SK-N-SH (cell line): ENCODE measurements around the gene NEURL1. TPM values are rescaled to one million over a fixed set of nuclear protein-coding genes. Genes with fewer than 3 reads are reported as not detected.

Experiments used
- CTCF ChIA-PET: fragments of 300-600, 350-600 bp; formaldehyde crosslinking; extraction: SDS; loops from one replicate; lab custom pipeline; 2021; lab: Yijun Ruan, JAX
- POLR2A ChIA-PET: fragments of 350-600 bp; sonication (Branson Sonifier 250); formaldehyde crosslinking; extraction: SDS; loops from one replicate; lab custom pipeline; 2020; ENCODE audit warnings: antibody characterized with exemption, inconsistent platforms; lab: Yijun Ruan, JAX
- DNase-seq: peaks from one replicate; pipeline ENCODE4 v3.0.0; 2012
- H2AFZ ChIP-seq: fragments of 200-600 bp; sonication (generic); 2 replicates; pipeline ENCODE4 v1.8.1; 2016; ENCODE audit warnings: antibody characterized with exemption, mild to moderate bottlenecking, low read depth
- H3F3A ChIP-seq: fragments of 200-600 bp; sonication (generic); replicated peaks from 2 replicates; pipeline ENCODE3; 2016; ENCODE audit warnings: antibody characterized with exemption, mild to moderate bottlenecking; ENCODE audit not compliant: insufficient read depth
- H3K27ac ChIP-seq, 2 experiments: fragments of 200-500 bp in 1 of 2; fragments of 200-600 bp in 1 of 2; sonication (Bioruptor generic) in 1 of 2; sonication (generic), shearing (Covaris generic) in 1 of 2; 2 replicates each; pipeline versions ENCODE4 v1.5.1 to v1.6.1; 2014 to 2016; ENCODE audit warnings: low read depth in 2 of 2, inconsistent platforms in 1 of 2, low read length in 1 of 2, mild to moderate bottlenecking in 1 of 2, mixed read lengths in 1 of 2
- H3K27me3 ChIP-seq: fragments of 200-600 bp; sonication (generic), shearing (Covaris generic); 2 replicates; pipeline ENCODE4 v1.6.1; 2016; ENCODE audit warnings: mixed run types; ENCODE audit not compliant: insufficient read depth
- H3K36me3 ChIP-seq, 2 experiments: fragments of 200-500 bp in 1 of 2; fragments of 200-600 bp in 1 of 2; sonication (Bioruptor generic) in 1 of 2; sonication (generic) in 1 of 2; replicated peaks in 1 of 2; 2 replicates each; pipeline versions ENCODE3 to v1.5.1; 2014 to 2016; ENCODE audit warnings: low read length in 1 of 2, mild to moderate bottlenecking in 1 of 2; ENCODE audit not compliant: insufficient read depth in 2 of 2, control insufficient read depth in 1 of 2
- H3K4me1 ChIP-seq, 2 experiments: fragments of 200-500 bp in 1 of 2; fragments of 200-600 bp in 1 of 2; sonication (Bioruptor generic) in 1 of 2; sonication (generic), shearing (Covaris generic) in 1 of 2; 2 replicates each; pipeline versions ENCODE4 v1.5.1 to v1.6.1; 2014 to 2016; ENCODE audit warnings: low read depth in 1 of 2, low read length in 1 of 2, mixed run types in 1 of 2; ENCODE audit not compliant: insufficient read depth in 2 of 2, control insufficient read depth in 1 of 2
- H3K4me2 ChIP-seq: fragments of 200-600 bp; sonication (generic), shearing (Covaris generic); 2 replicates; pipeline ENCODE4 v1.6.1; 2017; ENCODE audit warnings: mixed run types
- H3K4me3 ChIP-seq, 2 experiments: fragments of 200-500 bp in 1 of 2; fragments of 200-600 bp in 1 of 2; sonication (Bioruptor generic) in 1 of 2; sonication (generic), shearing (Covaris generic) in 1 of 2; 2 replicates each; pipeline versions ENCODE4 v1.5.1 to v1.8.1; 2014 to 2016; ENCODE audit warnings: low read depth in 2 of 2, inconsistent platforms in 1 of 2, low read length in 1 of 2, mild to moderate bottlenecking in 1 of 2, mixed read lengths in 1 of 2, moderate library complexity in 1 of 2
- H3K79me2 ChIP-seq: fragments of 200-600 bp; sonication (generic); 2 replicates; pipeline ENCODE4 v1.8.1; 2017; ENCODE audit warnings: mild to moderate bottlenecking; ENCODE audit not compliant: insufficient read depth
- H3K9ac ChIP-seq: fragments of 200-600 bp; sonication (generic); 2 replicates; pipeline ENCODE4 v1.6.1; 2017; ENCODE audit warnings: mixed run types
- H3K9me2 ChIP-seq: fragments of 200-600 bp; sonication (generic); 2 replicates; pipeline ENCODE4 v1.6.1; 2017; ENCODE audit warnings: mixed run types
- H3K9me3 ChIP-seq: fragments of 200-600 bp; sonication (generic); 2 replicates; pipeline ENCODE4 v1.6.1; 2017; ENCODE audit warnings: mixed run types, mild to moderate bottlenecking, moderate library complexity
- H4K20me1 ChIP-seq: fragments of 200-600 bp; sonication (generic); 2 replicates; pipeline ENCODE4 v1.6.1; 2017; ENCODE audit warnings: mild to moderate bottlenecking, mixed run types; ENCODE audit not compliant: insufficient read depth
- ELF1 ChIP-seq: IDR thresholded peaks from 2 replicates; pipeline ENCODE4 v1.4.0; 2012
- EP300 ChIP-seq, 2 experiments: IDR thresholded peaks; 2 replicates each; pipeline versions ENCODE4 v1.4.0 to v1.6.1; 2012; ENCODE audit warnings: borderline replicate concordance in 1 of 2, low read depth in 1 of 2, low read length in 1 of 2
- GATA2 ChIP-seq: sonication (generic); formaldehyde crosslinking; IDR thresholded peaks from 2 replicates; pipeline ENCODE4 v1.5.0; 2020; ENCODE audit warnings: mild to moderate bottlenecking, missing genetic modification reagents
- MXI1 ChIP-seq: IDR thresholded peaks from 2 replicates; pipeline ENCODE4 v1.6.1; 2012; ENCODE audit warnings: mild to moderate bottlenecking, low read depth, low read length, improper control_type of control experiment
- NFIC ChIP-seq: IDR thresholded peaks from 2 replicates; pipeline ENCODE4 v1.4.0; 2012; ENCODE audit warnings: borderline replicate concordance
- RCOR1 ChIP-seq: fragments of 150-350 bp; IDR thresholded peaks from 2 replicates; pipeline ENCODE4 v1.6.1; 2017; ENCODE audit warnings: antibody characterized with exemption, low read length
- SMC3 ChIP-seq: IDR thresholded peaks from 2 replicates; pipeline ENCODE4 v1.6.1; 2012; ENCODE audit warnings: low read depth, low read length, improper control_type of control experiment
- TAF1 ChIP-seq: IDR thresholded peaks from 2 replicates; pipeline ENCODE4 v1.6.1; 2012; ENCODE audit warnings: low read depth, mild to moderate bottlenecking, low read length, moderate library complexity, borderline replicate concordance
- TCF12 ChIP-seq: IDR thresholded peaks from 2 replicates; pipeline ENCODE4 v1.4.0; 2012
- WGBS: methylation state at CpG from one replicate; pipeline ENCODE4 v1.1.6; 2017; ENCODE audit warnings: low lambda C conversion rate; 5-methylcytosine and 5-hydroxymethylcytosine counted together
- polyA plus RNA-seq, 3 experiments: library from polyadenylated mRNA; depleted of rRNA; stranded (reverse); fragments of >200 nt; gene quantifications; 2 replicates each; pipeline ENCODE4 v1.2.3, GENCODE V29; 2012
- TF ChIP-seq, protein P1 (sequence below): IDR thresholded peaks from 2 replicates; pipeline ENCODE4 v1.6.1; 2012; ENCODE audit warnings: mild to moderate bottlenecking, low read depth, low read length, moderate library complexity
- TF ChIP-seq, protein P2 (sequence below): fragments of 150-350 bp; IDR thresholded peaks from 2 replicates; pipeline ENCODE4 v1.6.1; 2017; ENCODE audit warnings: antibody characterized with exemption, low read length, low read depth, borderline replicate concordance

Gene NEURL1
- polyA plus RNA-seq, 1 of the 3 experiments (the other 2 are of a cell fraction) = 0.05 TPM

DNA sequence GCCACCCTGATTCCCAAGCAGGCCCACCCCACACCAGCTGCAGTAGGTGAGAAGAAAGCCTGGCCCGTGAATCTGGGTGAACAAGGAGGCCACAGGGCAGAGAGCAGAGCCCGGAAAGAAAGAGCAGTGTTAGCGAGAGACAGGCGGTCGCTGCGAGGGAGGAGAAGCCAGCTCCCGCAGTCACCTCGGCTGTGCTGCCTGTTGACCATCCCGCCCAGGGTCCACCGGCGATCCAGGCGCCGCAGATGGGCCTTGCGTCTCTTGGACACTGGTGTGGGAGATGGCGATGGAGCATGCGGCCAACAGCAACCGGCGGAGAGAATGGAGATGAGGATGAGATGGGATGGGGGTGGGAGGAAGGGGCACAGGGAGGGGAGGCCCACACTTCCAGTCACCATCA, 128.8 kb downstream of the NEURL1 start (continued):
- TF ChIP-seq, protein P1, sequence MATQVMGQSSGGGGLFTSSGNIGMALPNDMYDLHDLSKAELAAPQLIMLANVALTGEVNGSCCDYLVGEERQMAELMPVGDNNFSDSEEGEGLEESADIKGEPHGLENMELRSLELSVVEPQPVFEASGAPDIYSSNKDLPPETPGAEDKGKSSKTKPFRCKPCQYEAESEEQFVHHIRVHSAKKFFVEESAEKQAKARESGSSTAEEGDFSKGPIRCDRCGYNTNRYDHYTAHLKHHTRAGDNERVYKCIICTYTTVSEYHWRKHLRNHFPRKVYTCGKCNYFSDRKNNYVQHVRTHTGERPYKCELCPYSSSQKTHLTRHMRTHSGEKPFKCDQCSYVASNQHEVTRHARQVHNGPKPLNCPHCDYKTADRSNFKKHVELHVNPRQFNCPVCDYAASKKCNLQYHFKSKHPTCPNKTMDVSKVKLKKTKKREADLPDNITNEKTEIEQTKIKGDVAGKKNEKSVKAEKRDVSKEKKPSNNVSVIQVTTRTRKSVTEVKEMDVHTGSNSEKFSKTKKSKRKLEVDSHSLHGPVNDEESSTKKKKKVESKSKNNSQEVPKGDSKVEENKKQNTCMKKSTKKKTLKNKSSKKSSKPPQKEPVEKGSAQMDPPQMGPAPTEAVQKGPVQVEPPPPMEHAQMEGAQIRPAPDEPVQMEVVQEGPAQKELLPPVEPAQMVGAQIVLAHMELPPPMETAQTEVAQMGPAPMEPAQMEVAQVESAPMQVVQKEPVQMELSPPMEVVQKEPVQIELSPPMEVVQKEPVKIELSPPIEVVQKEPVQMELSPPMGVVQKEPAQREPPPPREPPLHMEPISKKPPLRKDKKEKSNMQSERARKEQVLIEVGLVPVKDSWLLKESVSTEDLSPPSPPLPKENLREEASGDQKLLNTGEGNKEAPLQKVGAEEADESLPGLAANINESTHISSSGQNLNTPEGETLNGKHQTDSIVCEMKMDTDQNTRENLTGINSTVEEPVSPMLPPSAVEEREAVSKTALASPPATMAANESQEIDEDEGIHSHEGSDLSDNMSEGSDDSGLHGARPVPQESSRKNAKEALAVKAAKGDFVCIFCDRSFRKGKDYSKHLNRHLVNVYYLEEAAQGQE = no peak
- TF ChIP-seq TAF1 = no peak
- no peak for TF ChIP-seq NFIC
- no peak for TF ChIP-seq MXI1
- no peak for TF ChIP-seq SMC3
- TF ChIP-seq ELF1 = no peak

DNA sequence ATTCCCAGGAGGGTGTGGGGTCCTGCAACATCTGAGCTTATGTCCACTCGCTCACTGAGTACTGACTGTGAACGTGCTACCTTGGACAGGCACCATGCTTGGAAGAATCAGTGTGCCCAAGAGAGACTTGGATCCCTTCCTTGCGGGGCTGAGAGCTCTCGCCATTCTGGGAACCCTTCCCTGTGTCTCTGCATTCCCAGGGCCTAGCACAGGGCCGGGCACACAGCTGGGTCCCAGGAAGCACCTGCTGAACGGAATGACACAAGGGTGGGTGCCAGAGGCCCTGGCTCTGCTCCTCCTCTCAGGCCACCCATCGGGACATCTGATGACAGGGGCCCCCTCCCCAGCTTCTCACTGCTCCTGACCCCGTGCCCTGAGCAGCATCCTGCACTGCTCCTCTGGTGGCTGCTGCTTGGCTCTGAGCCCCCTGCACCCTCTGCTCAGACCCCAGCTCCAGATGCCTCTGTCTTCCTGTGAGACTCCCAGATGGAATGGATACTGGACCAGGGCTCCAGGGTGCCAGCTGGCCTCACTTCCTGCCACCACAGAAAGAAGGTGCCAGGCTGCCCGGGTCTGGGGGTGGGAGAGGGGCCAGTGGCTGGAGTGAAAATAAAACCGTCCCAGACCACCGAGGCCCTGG, 129.6 kb downstream of the NEURL1 start:
- TF ChIP-seq MXI1 (no peak), RCOR1 (peak; percentile 55; the same call in 1 of the 2 replicates), TCF12 (no peak), GATA2 (CRISPR knock-in tag) (peak; percentile 65), EP300 (IDR thresholded peaks at IDR 0.05; ENCODE audit: borderline replicate concordance in 1 of 2, low read depth in 1 of 2, low read length in 1 of 2) (peak in 1 of 2 experiments; percentile 85; a peak in 2 of 4 replicates)
- TF ChIP-seq, protein P2, sequence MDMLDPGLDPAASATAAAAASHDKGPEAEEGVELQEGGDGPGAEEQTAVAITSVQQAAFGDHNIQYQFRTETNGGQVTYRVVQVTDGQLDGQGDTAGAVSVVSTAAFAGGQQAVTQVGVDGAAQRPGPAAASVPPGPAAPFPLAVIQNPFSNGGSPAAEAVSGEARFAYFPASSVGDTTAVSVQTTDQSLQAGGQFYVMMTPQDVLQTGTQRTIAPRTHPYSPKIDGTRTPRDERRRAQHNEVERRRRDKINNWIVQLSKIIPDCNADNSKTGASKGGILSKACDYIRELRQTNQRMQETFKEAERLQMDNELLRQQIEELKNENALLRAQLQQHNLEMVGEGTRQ = no peak
- TF ChIP-seq, all 33 proteins: peak for 3
- Histone ChIP-seq H3K27me3 (no peaks in the 10 kb centered on the region), H3K9me3 (no peaks in the 10 kb centered on the region), H3F3A (no peaks in the 10 kb centered on the region), H3K79me2 (no peaks in the 10 kb centered on the region), H2AFZ (no peak overlapping the region), H3K4me2 (no peak overlapping the region), H3K36me3 (peaks cover 0 to 2% of the 10 kb centered on the region in 2 experiments), H4K20me1 (no peaks in the 10 kb centered on the region), H3K4me3 (no peak overlapping the region), H3K4me1 (peaks cover 6 to 89% of the 10 kb centered on the region in 2 experiments; a peak in 3 of 4 replicates), H3K27ac (peak overlapping the region in 1 of 2 experiments; percentile 99; a peak in 2 of 4 replicates), H3K9me2 (no peaks in the 10 kb centered on the region), H3K9ac (no peak overlapping the region)
- DNase-seq = peak; percentile 90
- POLR2A ChIA-PET = interaction anchor here (0.8 to 1.5 kb wide), 2 partner anchors 55 to 63 kb away, joined by 3 to 4 read pairs; no protein-coding TSS in a partner anchor
- 69% methylated on average over 3 of the region's 11 CpGs for WGBS
- CTCF ChIA-PET = interaction anchor here (0.9 to 3.2 kb wide), 5 partner anchors 13 to 63 kb away, joined by 3 to 25 read pairs (median 4); no protein-coding TSS in a partner anchor
